Endothelial cell of hepatic sinusoid (primary cell): ENCODE results near the gene SSR1.
"Not testable (repeated sequence)": the region's sequence is repeated elsewhere in the genome, so short reads cannot be mapped to it uniquely, and the experiment has no call there.

Experiments
- in situ Hi-C: cut with HindIII; loops from 2 replicates; pipeline ENCODE4 v1.10.0; 2017; ENCODE audit warnings: low sequenced_read_pairs

SSR1 gene

GRCh38 chr6:7319406-7319805, 6.4 kb upstream of the SSR1 start:
- in situ Hi-C loops, result not testable (repeated sequence)

- in situ Hi-C loops, result no loop called here
Observed at GRCh38 chr6:7317538-7317937, 4.5 kb upstream of the SSR1 start.

GRCh38 chr6:7316658-7317533, 3.9 kb upstream of the SSR1 start:
- in situ Hi-C loops, result no loop called here

GRCh38 chr6:7315948-7316365, 3.0 kb upstream of the SSR1 start:
- in situ Hi-C loops, result no loop called here

- in situ Hi-C loops, result not testable (repeated sequence)
Observed at GRCh38 chr6:7315087-7315947, 2.3 kb upstream of the SSR1 start.

- in situ Hi-C loops, result loop anchor here (5.0 kb wide), 1 partner anchor 73 kb away; the partner anchor contains the start of genes CAGE1 and RIOK1
Observed at GRCh38 chr6:7314414-7314813, 1.4 kb upstream of the SSR1 start.

- in situ Hi-C loops, result loop anchor here (5.0 kb wide), 1 partner anchor 74 kb away; the partner anchor contains the start of genes CAGE1 and RIOK1
Observed at GRCh38 chr6:7313505-7314165, 636 bp upstream of the SSR1 start.

- in situ Hi-C loops, result loop anchor here (5.0 kb wide), 1 partner anchor 75 kb away; the partner anchor contains the start of genes CAGE1 and RIOK1
Observed at GRCh38 chr6:7311917-7312615, 933 bp downstream of the SSR1 start.

- in situ Hi-C loops, result loop anchor here (5.0 kb wide), 1 partner anchor 76 kb away; the partner anchor contains the start of genes CAGE1 and RIOK1
Observed at GRCh38 chr6:7311176-7311575, 1.8 kb downstream of the SSR1 start.

- in situ Hi-C loops, result no loop called here
Observed at GRCh38 chr6:7309050-7309449, 3.9 kb downstream of the SSR1 start.

GRCh38 chr6:7307533-7307932, 5.5 kb downstream of the SSR1 start:
- in situ Hi-C loops, result no loop called here

GRCh38 chr6:7304821-7305220, 8.2 kb downstream of the SSR1 start:
- in situ Hi-C loops, result no loop called here

GRCh38 chr6:7301702-7302101, 11.3 kb downstream of the SSR1 start:
- in situ Hi-C loops, result no loop called here

- in situ Hi-C loops, result no loop called here
Observed at GRCh38 chr6:7300926-7301325, 12.1 kb downstream of the SSR1 start.

- in situ Hi-C loops, result loop anchor here (25.0 kb wide), 1 partner anchor 314 kb away; no protein-coding TSS in a partner anchor
Observed at GRCh38 chr6:7298113-7298512, 14.9 kb downstream of the SSR1 start.

- in situ Hi-C loops, result loop anchor here (25.0 kb wide), 1 partner anchor 316 kb away; no protein-coding TSS in a partner anchor
Observed at GRCh38 chr6:7296602-7297001, 16.4 kb downstream of the SSR1 start.

- in situ Hi-C loops, result loop anchor here (25.0 kb wide), 1 partner anchor 316 kb away; no protein-coding TSS in a partner anchor
Observed at GRCh38 chr6:7295916-7296315, 17.1 kb downstream of the SSR1 start.

GRCh38 chr6:7292596-7293255, 20.3 kb downstream of the SSR1 start:
- in situ Hi-C loops, result loop anchor here (25.0 kb wide), 1 partner anchor 320 kb away; no protein-coding TSS in a partner anchor

- in situ Hi-C loops, result loop anchor here (25.0 kb wide), 1 partner anchor 322 kb away; no protein-coding TSS in a partner anchor
Observed at GRCh38 chr6:7290079-7290478, 22.9 kb downstream of the SSR1 start.
